Upper lobe of right lung (tissue), 1 donor: ENCODE measurements around the gene NEK4. TPM values are rescaled to one million over a fixed set of nuclear protein-coding genes. Genes with fewer than 3 reads are reported as not detected.

ENCODE experiments used
- ATAC-seq: fragments of 200-7000 bp; cut with Tn5 transposase; one replicate; pipeline ENCODE4 v1.9.1; 2020; ENCODE audit warnings: mild to moderate bottlenecking, moderate library complexity
- DNase-seq: peaks from one replicate; pipeline ENCODE4 v3.0.0-alpha.2; 2020
- H3K27ac ChIP-seq: fragments of 200-600 bp; one replicate; pipeline ENCODE4 v1.8.0; 2022
- H3K27me3 ChIP-seq: fragments of 200-600 bp; one replicate; pipeline ENCODE4 v1.8.0; 2022; ENCODE audit warnings: mild to moderate bottlenecking
- H3K36me3 ChIP-seq: fragments of 200-600 bp; one replicate; pipeline ENCODE4 v1.8.0; 2022
- H3K4me1 ChIP-seq: fragments of 200-600 bp; one replicate; pipeline ENCODE4 v1.8.0; 2022
- H3K4me3 ChIP-seq: fragments of 200-600 bp; one replicate; pipeline ENCODE4 v1.8.0; 2022; ENCODE audit warnings: mild to moderate bottlenecking
- H3K9me3 ChIP-seq: fragments of 200-600 bp; one replicate; pipeline ENCODE4 v1.8.0; 2022
- CTCF ChIP-seq: fragments of 200-600 bp; IDR thresholded peaks from one replicate; pipeline ENCODE4 v1.8.0; 2022; ENCODE audit warnings: antibody characterized with exemption
- intact Hi-C: fragments of 100-400 bp; cut with DNase I; formaldehyde crosslinking; loops from one replicate; pipeline ENCODE4 v1.11.0; 2022
- total RNA-seq: library from RNA; stranded (reverse); fragmentation: NEBNext Ultra II Directional; extraction: Animal tissue kit (Norgen Biotek cat#: 25700); gene quantifications from one replicate; pipeline ENCODE4 v1.2.1, GENCODE V29; 2021
- donor health status: DM: no; HTN: yes; CAD: no; lungs with severe emphysema.

Gene NEK4
- total RNA-seq, 1 donor from 2014 or later = 27.2 TPM

- intact Hi-C loops = no loop called here
- Histone ChIP-seq H3K4me3 (no peak overlapping the region), H3K36me3 (no peaks in the 10 kb centered on the region), H3K27ac (no peak overlapping the region), H3K4me1 (peaks cover 3% of the 10 kb centered on the region), H3K27me3 (no peaks in the 10 kb centered on the region), H3K9me3 (no peaks in the 10 kb centered on the region)
- ATAC-seq = no peak
- no peak for DNase-seq
- TF ChIP-seq CTCF = no peak
Observed at GRCh38 chr3:52722491-52722890, 48.2 kb downstream of the NEK4 start.

GRCh38 chr3:52721730-52722008 lies 49.1 kb downstream of the NEK4 start:
- ATAC-seq = no peak
- no peaks in the 10 kb centered on the region for H3K27me3 ChIP-seq
- H3K27ac ChIP-seq = no peak overlapping the region
- TF ChIP-seq CTCF = no peak
- no peaks in the 10 kb centered on the region for H3K36me3 ChIP-seq
- DNase-seq = no peak
- intact Hi-C loops = no loop called here
- H3K4me1 ChIP-seq = peaks cover 3% of the 10 kb centered on the region
- no peaks in the 10 kb centered on the region for H3K9me3 ChIP-seq
- H3K4me3 ChIP-seq = no peak overlapping the region

- Histone ChIP-seq H3K36me3 (no peaks in the 10 kb centered on the region), H3K4me3 (no peak overlapping the region), H3K27ac (no peak overlapping the region), H3K27me3 (no peaks in the 10 kb centered on the region), H3K4me1 (peaks cover 3% of the 10 kb centered on the region), H3K9me3 (no peaks in the 10 kb centered on the region)
- ATAC-seq (peak; percentile 66), DNase-seq (no peak)
- intact Hi-C loops = no loop called here
- no peak for TF ChIP-seq CTCF
Observed at GRCh38 chr3:52721002-52721729, 49.6 kb downstream of the NEK4 start.

GRCh38 chr3:52719618-52720017 lies 51.1 kb downstream of the NEK4 start:
- Histone ChIP-seq H3K36me3 (no peaks in the 10 kb centered on the region), H3K27ac (no peak overlapping the region), H3K27me3 (no peaks in the 10 kb centered on the region), H3K4me3 (no peak overlapping the region), H3K9me3 (no peaks in the 10 kb centered on the region), H3K4me1 (peaks cover 3% of the 10 kb centered on the region)
- intact Hi-C loops = no loop called here
- no peak for ATAC-seq
- no peak for DNase-seq
- no peak for TF ChIP-seq CTCF

- Histone ChIP-seq H3K4me3 (no peak overlapping the region), H3K36me3 (no peaks in the 10 kb centered on the region), H3K9me3 (no peaks in the 10 kb centered on the region), H3K27ac (no peak overlapping the region), H3K4me1 (peaks cover 3% of the 10 kb centered on the region), H3K27me3 (no peaks in the 10 kb centered on the region)
- intact Hi-C loops = no loop called here
- TF ChIP-seq CTCF = no peak
- ATAC-seq (peak; percentile 39), DNase-seq (no peak)
Observed at GRCh38 chr3:52715714-52716305, 54.9 kb downstream of the NEK4 start.
